Left kidney (tissue), 2 donors: ENCODE measurements around the gene PPP6R3. TPM values are rescaled to one million over a fixed set of nuclear protein-coding genes. Genes with fewer than 3 reads are reported as not detected.

Source experiments
- DNase-seq: peaks from one replicate; pipeline ENCODE4 v3.0.0-alpha.2; 2013
- polyA plus RNA-seq: library from polyadenylated mRNA; unstranded; fragments of 120-200 nt; gene quantifications from one replicate; pipeline ENCODE4 v1.2.1, GENCODE V29; 2013; ENCODE audit not compliant: insufficient read length

Gene PPP6R3
- polyA plus RNA-seq, 1 donor: 133 TPM

GRCh38 chr11:68560216-68560615, 99.7 kb downstream of the PPP6R3 start:
- DNase-seq: no peak

- DNase-seq: no peak
Observed at GRCh38 chr11:68563454-68563853, 102.9 kb downstream of the PPP6R3 start.

GRCh38 chr11:68564261-68564660, 103.7 kb downstream of the PPP6R3 start:
- no peak for DNase-seq

- DNase-seq: no peak
Observed at GRCh38 chr11:68565768-68566167, 105.2 kb downstream of the PPP6R3 start.

- DNase-seq: no peak
Observed at GRCh38 chr11:68567553-68567952, 107.0 kb downstream of the PPP6R3 start.

GRCh38 chr11:68569357-68569756, 108.8 kb downstream of the PPP6R3 start:
- no peak for DNase-seq

- no peak for DNase-seq
Observed at GRCh38 chr11:68570691-68571090, 110.1 kb downstream of the PPP6R3 start.

- no peak for DNase-seq
Observed at GRCh38 chr11:68574308-68574707, 113.8 kb downstream of the PPP6R3 start.

- DNase-seq: no peak
Observed at GRCh38 chr11:68575025-68575665, 114.6 kb downstream of the PPP6R3 start.

GRCh38 chr11:68579455-68579854, 118.9 kb downstream of the PPP6R3 start:
- DNase-seq: no peak

- DNase-seq: no peak
Observed at GRCh38 chr11:68581439-68581838, 120.9 kb downstream of the PPP6R3 start.

GRCh38 chr11:68581901-68582300, 121.3 kb downstream of the PPP6R3 start:
- no peak for DNase-seq

GRCh38 chr11:68582416-68583040, 122.0 kb downstream of the PPP6R3 start:
- no peak for DNase-seq

- no peak for DNase-seq
Observed at GRCh38 chr11:68583041-68583446, 122.5 kb downstream of the PPP6R3 start.

GRCh38 chr11:68584097-68584496, 123.5 kb downstream of the PPP6R3 start:
- peak; percentile 19 for DNase-seq

GRCh38 chr11:68584991-68585524, 124.5 kb downstream of the PPP6R3 start:
- no peak for DNase-seq

GRCh38 chr11:68589547-68590216, 129.1 kb downstream of the PPP6R3 start:
- no peak for DNase-seq

- no peak for DNase-seq
Observed at GRCh38 chr11:68591719-68592118, 131.2 kb downstream of the PPP6R3 start.

GRCh38 chr11:68593441-68593840, 132.9 kb downstream of the PPP6R3 start:
- no peak for DNase-seq

GRCh38 chr11:68594123-68594522, 133.6 kb downstream of the PPP6R3 start:
- DNase-seq: no peak

GRCh38 chr11:68596231-68596630, 135.7 kb downstream of the PPP6R3 start:
- no peak for DNase-seq

GRCh38 chr11:68598816-68599653, 138.5 kb downstream of the PPP6R3 start:
- DNase-seq: no peak
